H1 (cell line): Measurements from ENCODE around the gene ELP1. TPM values are rescaled to one million over a fixed set of nuclear protein-coding genes. Genes with fewer than 3 reads are reported as not detected.

Experiments used
- CTCF ChIA-PET: fragments of 300-600 bp; sonication (Branson Sonifier 250); formaldehyde crosslinking; loops from one replicate; lab custom pipeline; 2021; ENCODE audit not compliant: partially characterized antibody; lab: Charles Lee
- POLR2A ChIA-PET: fragments of 300-600 bp; sonication (Branson Sonifier 250); formaldehyde crosslinking; loops from one replicate; lab custom pipeline; 2021; ENCODE audit warnings: inconsistent platforms; ENCODE audit not compliant: partially characterized antibody; lab: Charles Lee
- DNase-seq, 2 experiments: peaks; one replicate each; pipeline versions ENCODE4 v3.0.0 to v3.0.0-alpha.2; 2010 to 2022; ENCODE audit warnings: low spot score in 2 of 2, low read depth in 1 of 2, mixed read lengths in 1 of 2
- FAIRE-seq: peaks from 2 replicates; lab custom pipeline; 2011; peaks lifted over from hg19 to GRCh38; lab: Jason Lieb, UNC
- H2AFZ ChIP-seq: 2 replicates; pipeline ENCODE4 v1.8.1; 2012; ENCODE audit warnings: low read length, inconsistent platforms
- H2AK5ac ChIP-seq: 2 replicates; pipeline ENCODE4 v1.6.1; 2013; ENCODE audit warnings: low read depth, low read length
- H2BK120ac ChIP-seq: replicated peaks from 2 replicates; pipeline ENCODE3; 2013; ENCODE audit warnings: low read depth, low read length, inconsistent platforms
- H2BK12ac ChIP-seq: 2 replicates; pipeline ENCODE4 v1.6.1; 2013; ENCODE audit warnings: low read depth, low read length
- H2BK15ac ChIP-seq: 2 replicates; pipeline ENCODE4 v1.6.1; 2013; ENCODE audit warnings: low read length
- H2BK20ac ChIP-seq: 2 replicates; pipeline ENCODE4 v1.6.1; 2013; ENCODE audit warnings: low read length
- H2BK5ac ChIP-seq: 2 replicates; pipeline ENCODE4 v1.6.1; 2013; ENCODE audit warnings: low read depth, low read length
- H3K14ac ChIP-seq: 2 replicates; pipeline ENCODE4 v1.6.1; 2013; ENCODE audit warnings: inconsistent platforms; ENCODE audit not compliant: insufficient read length
- H3K18ac ChIP-seq: 2 replicates; pipeline ENCODE4 v1.6.1; 2013; ENCODE audit warnings: low read length; ENCODE audit errors: extremely low read depth
- H3K23ac ChIP-seq: 2 replicates; pipeline ENCODE4 v1.6.1; 2013; ENCODE audit warnings: inconsistent platforms; ENCODE audit not compliant: insufficient read length
- H3K23me2 ChIP-seq: 2 replicates; pipeline ENCODE4 v1.6.1; 2013; ENCODE audit warnings: low read depth, low read length
- H3K27ac ChIP-seq: 2 replicates; pipeline ENCODE4 v1.6.1; 2011; ENCODE audit warnings: low read depth, low read length, inconsistent platforms
- H3K27me3 ChIP-seq, 4 experiments: replicated peaks in 1 of 4; 1 replicate in 1 of 4; 2 replicates in 3 of 4; pipeline versions ENCODE4 v1.6.1 to v1.8.1; 2011 to 2013; ENCODE audit warnings: low read length in 3 of 4, mild to moderate bottlenecking in 3 of 4, inconsistent platforms in 2 of 4, mixed read lengths in 2 of 4, moderate library complexity in 1 of 4; ENCODE audit not compliant: control insufficient read depth in 3 of 4, insufficient read depth in 3 of 4; ENCODE audit errors: extremely low read depth in 1 of 4
- H3K36me3 ChIP-seq, 4 experiments: 2 replicates each; pipeline versions ENCODE4 v1.6.1 to v1.8.1; 2011 to 2013; ENCODE audit warnings: mild to moderate bottlenecking in 4 of 4, low read length in 3 of 4, moderate library complexity in 2 of 4, control low read depth in 1 of 4, inconsistent platforms in 1 of 4; ENCODE audit not compliant: insufficient read depth in 4 of 4, control insufficient read depth in 2 of 4
- H3K4ac ChIP-seq: replicated peaks from 2 replicates; pipeline ENCODE3; 2013; ENCODE audit warnings: low read length, low read depth, mixed read lengths, inconsistent platforms; ENCODE audit not compliant: insufficient read length
- H3K4me1 ChIP-seq, 4 experiments: replicated peaks in 1 of 4; 1 replicate in 1 of 4; 2 replicates in 3 of 4; pipeline versions ENCODE4 v1.6.1 to v1.8.1; 2011 to 2013; ENCODE audit warnings: low read length in 3 of 4, inconsistent platforms in 2 of 4, mixed read lengths in 1 of 4; ENCODE audit not compliant: insufficient read depth in 4 of 4, control insufficient read depth in 3 of 4
- H3K4me2 ChIP-seq, 2 experiments: 2 replicates each; pipeline versions ENCODE4 v1.6.1 to v1.8.1; 2011 to 2013; ENCODE audit warnings: low read depth in 2 of 2, low read length in 2 of 2, control low read depth in 1 of 2, inconsistent platforms in 1 of 2, mild to moderate bottlenecking in 1 of 2; ENCODE audit not compliant: insufficient read depth in 1 of 2
- H3K4me3 ChIP-seq, 4 experiments: fragments of 200-600, 300-600 bp in 1 of 4; sonication (generic), shearing (Covaris generic), sonication (Bioruptor Twin) in 1 of 4; 2 replicates each; pipeline versions ENCODE4 v1.5.1 to v1.8.1; 2011 to 2016; ENCODE audit warnings: low read length in 4 of 4, low read depth in 3 of 4, control low read depth in 2 of 4, inconsistent platforms in 2 of 4, mild to moderate bottlenecking in 2 of 4, mixed read lengths in 1 of 4, moderate library complexity in 1 of 4; ENCODE audit not compliant: insufficient read depth in 2 of 4; ENCODE audit errors: extremely low read depth in 1 of 4
- H3K56ac ChIP-seq: replicated peaks from 2 replicates; pipeline ENCODE3; 2013; ENCODE audit warnings: low read depth, mild to moderate bottlenecking, mixed read lengths, low read length, inconsistent platforms; ENCODE audit not compliant: insufficient read length
- H3K79me1 ChIP-seq: 2 replicates; pipeline ENCODE4 v1.6.1; 2013; ENCODE audit warnings: low read depth, low read length, control low read depth
- H3K79me2 ChIP-seq, 2 experiments: 2 replicates each; pipeline versions ENCODE4 v1.6.1 to v1.8.1; 2012 to 2013; ENCODE audit warnings: low read length in 2 of 2, mild to moderate bottlenecking in 2 of 2, inconsistent platforms in 1 of 2; ENCODE audit not compliant: insufficient read depth in 2 of 2, control insufficient read depth in 1 of 2
- H3K9ac ChIP-seq, 4 experiments: replicated peaks in 1 of 4; 1 replicate in 1 of 4; 2 replicates in 3 of 4; pipeline versions ENCODE4 v1.6.1 to v1.8.1; 2011 to 2013; ENCODE audit warnings: low read depth in 3 of 4, low read length in 3 of 4, control low read depth in 2 of 4, mild to moderate bottlenecking in 2 of 4, moderate library complexity in 2 of 4, inconsistent platforms in 1 of 4; ENCODE audit errors: extremely low read depth in 1 of 4
- H3K9me3 ChIP-seq, 2 experiments: 2 replicates each; pipeline versions ENCODE4 v1.6.1 to v1.8.1; 2012 to 2013; ENCODE audit warnings: mild to moderate bottlenecking in 2 of 2, moderate library complexity in 2 of 2, control low read depth in 1 of 2, inconsistent platforms in 1 of 2, low read depth in 1 of 2, low read length in 1 of 2, mixed read lengths in 1 of 2; ENCODE audit not compliant: insufficient read depth in 2 of 2
- H4K20me1 ChIP-seq, 2 experiments: replicated peaks in 1 of 2; 2 replicates each; pipeline versions ENCODE3 to v1.8.1; 2011 to 2013; ENCODE audit warnings: inconsistent platforms in 2 of 2, low read length in 2 of 2, mild to moderate bottlenecking in 1 of 2; ENCODE audit not compliant: insufficient read depth in 2 of 2, control insufficient read depth in 1 of 2
- H4K5ac ChIP-seq: 2 replicates; pipeline ENCODE4 v1.6.1; 2013; ENCODE audit warnings: low read length, low read depth, mixed read lengths, inconsistent platforms; ENCODE audit not compliant: insufficient read length
- H4K8ac ChIP-seq: 2 replicates; pipeline ENCODE4 v1.8.0; 2013; ENCODE audit warnings: mild to moderate bottlenecking, moderate library complexity, low read length, inconsistent platforms; ENCODE audit not compliant: insufficient read depth; ENCODE audit errors: extremely low read depth
- H4K91ac ChIP-seq: replicated peaks from 2 replicates; pipeline ENCODE3; 2013; ENCODE audit warnings: low read length, mixed read lengths, inconsistent platforms; ENCODE audit not compliant: insufficient read length
- CTCF ChIP-seq, 3 experiments: IDR thresholded peaks; 1 replicate in 2 of 3; 2 replicates in 1 of 3; pipeline versions ENCODE4 v1.5.1 to v1.6.1; 2011; ENCODE audit warnings: low read length in 3 of 3, mild to moderate bottlenecking in 3 of 3, inconsistent platforms in 2 of 3, low read depth in 1 of 3, moderate library complexity in 1 of 3; ENCODE audit not compliant: insufficient read depth in 1 of 3; ENCODE audit errors: control extremely low read depth in 1 of 3
- SP2 ChIP-seq: IDR thresholded peaks from 2 replicates; pipeline ENCODE4 v1.6.1; 2012; ENCODE audit warnings: mild to moderate bottlenecking, low read length, inconsistent platforms
- polyA plus RNA-seq, 7 experiments: library from polyadenylated mRNA; depleted of rRNA in 3 of 7; stranded (reverse) in 5 of 7; unstranded in 2 of 7; fragments of >200 nt in 5 of 7; fragments of 200-250 nt in 2 of 7; gene quantifications; 1 replicate in 5 of 7; 2 replicates in 1 of 7; 4 replicates in 1 of 7; pipeline versions ENCODE4 v1.2.1 to v1.2.3, GENCODE V29; 2011 to 2013; ENCODE audit warnings: missing spikeins in 2 of 7, mixed read lengths in 2 of 7
- total RNA-seq: library from RNA; stranded (reverse); fragmentation: NEBNext Ultra II Directional; extraction: Animal tissue kit (Norgen Biotek cat#: 25700); gene quantifications from 2 replicates; pipeline ENCODE4 v1.2.1, GENCODE V29; 2021

Gene ELP1
- total and polyA plus RNA-seq, 2 of the 8 experiments (the other 6 are each of a cell fraction or from before 2014, with no cell fraction given) = 13.9 to 31.3 TPM

DNA sequence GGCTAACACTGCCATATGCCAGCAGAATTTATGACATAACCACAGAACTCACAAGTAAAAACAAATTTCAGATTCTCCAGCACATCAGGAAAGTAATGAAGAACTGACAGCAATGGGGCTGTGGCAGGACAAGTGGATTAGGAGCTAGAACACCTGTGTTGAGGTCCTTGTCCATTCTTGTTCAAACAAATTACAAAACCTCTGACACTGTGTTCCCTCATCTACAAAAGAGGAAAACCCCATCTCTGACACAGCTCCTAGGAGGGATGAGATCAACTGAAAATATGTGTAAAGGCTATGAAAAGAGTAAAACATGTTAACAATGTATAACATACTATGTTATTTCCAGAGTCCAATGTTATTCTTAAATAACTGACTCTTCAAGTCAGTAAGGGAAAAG lies 23.5 kb downstream of the ELP1 start:
- Histone ChIP-seq H2BK120ac (no peak overlapping the region), H3K9ac (no peak overlapping the region), H2BK12ac (no peak overlapping the region), H3K27ac (no peak overlapping the region), H3K36me3 (peaks cover 8 to 59% (median 25%) of the 10 kb centered on the region in 4 experiments; a peak in 7 of 8 replicates), H3K4me3 (no peak overlapping the region), H3K79me2 (no peaks in the 10 kb centered on the region), H2AK5ac (no peak overlapping the region), H3K18ac (no peak overlapping the region), H2BK15ac (no peak overlapping the region), H4K5ac (no peak overlapping the region), H4K20me1 (peaks cover 0 to 2% of the 10 kb centered on the region in 2 experiments), H2BK5ac (no peak overlapping the region), H3K14ac (no peak overlapping the region), H2AFZ (no peak overlapping the region), H4K91ac (no peak overlapping the region), H3K9me3 (no peaks in the 10 kb centered on the region), H3K56ac (no peak overlapping the region), H2BK20ac (no peak overlapping the region), H3K4ac (no peak overlapping the region), H3K4me2 (no peak overlapping the region), H4K8ac (no peak overlapping the region), H3K23ac (no peak overlapping the region), H3K23me2 (no peaks in the 10 kb centered on the region), H3K27me3 (no peaks in the 10 kb centered on the region), H3K79me1 (no peaks in the 10 kb centered on the region), H3K4me1 (no peaks in the 10 kb centered on the region)
- POLR2A ChIA-PET = no interaction called here
- DNase-seq = no peak
- CTCF ChIA-PET = interaction anchor here (1.5 kb wide), 1 partner anchor 12 kb away, joined by 3 read pairs; no protein-coding TSS in a partner anchor
- no peak for FAIRE-seq
- TF ChIP-seq SP2 (no peak), CTCF (IDR thresholded peaks at IDR 0.05; ENCODE audit: control extremely low read depth in 1 of 3, insufficient read depth in 1 of 3, low read depth in 1 of 3, low read length in 3 of 3) (no peak)
